Sigmoid colon (tissue), 4 donors: ENCODE measurements around the gene DNM2.

ENCODE experiments used
- EP300 ChIP-seq, 4 donors: sonication (generic); formaldehyde crosslinking; IDR thresholded peaks; one replicate each; pipeline ENCODE4 v1.6.1; 2017; ENCODE audit warnings: antibody characterized with exemption in 4 of 4
- POLR2A ChIP-seq, 2 donors: fragments of 450-650 bp; IDR thresholded peaks; one replicate each; pipeline ENCODE4 v1.6.1; 2016; ENCODE audit warnings: antibody characterized with exemption in 2 of 2, mild to moderate bottlenecking in 2 of 2, moderate library complexity in 2 of 2
- POLR2AphosphoS5 ChIP-seq, 4 donors: sonication (generic); formaldehyde crosslinking; IDR thresholded peaks; one replicate each; pipeline ENCODE4 v1.6.1; 2017; ENCODE audit warnings: antibody characterized with exemption in 4 of 4
- TF ChIP-seq, protein P1 (sequence below), 4 experiments: fragments of 450-650 bp in 3 of 4; fragments of 200-600 bp in 1 of 4; IDR thresholded peaks; one replicate each; pipeline ENCODE4 v1.5.1; 2016 to 2019; ENCODE audit warnings: antibody characterized with exemption in 4 of 4, mild to moderate bottlenecking in 3 of 4, moderate library complexity in 2 of 4

DNA sequence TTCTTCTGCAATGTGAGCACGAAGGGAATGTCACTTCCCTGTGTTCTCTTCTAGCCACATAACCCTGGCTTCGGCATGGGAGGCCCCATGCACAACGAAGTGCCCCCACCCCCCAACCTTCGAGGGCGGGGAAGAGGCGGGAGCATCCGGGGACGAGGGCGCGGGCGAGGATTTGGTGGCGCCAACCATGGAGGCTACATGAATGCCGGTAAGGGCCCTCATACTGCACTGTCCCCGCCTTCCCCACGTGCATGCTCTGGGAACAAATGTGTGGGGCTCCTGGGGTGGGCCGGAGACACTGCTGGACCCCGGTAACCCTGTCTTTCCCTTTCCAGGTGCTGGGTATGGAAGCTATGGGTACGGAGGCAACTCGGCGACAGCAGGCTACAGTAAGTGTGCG, 34.3 kb upstream of the DNM2 start:
- TF ChIP-seq, protein P1, sequence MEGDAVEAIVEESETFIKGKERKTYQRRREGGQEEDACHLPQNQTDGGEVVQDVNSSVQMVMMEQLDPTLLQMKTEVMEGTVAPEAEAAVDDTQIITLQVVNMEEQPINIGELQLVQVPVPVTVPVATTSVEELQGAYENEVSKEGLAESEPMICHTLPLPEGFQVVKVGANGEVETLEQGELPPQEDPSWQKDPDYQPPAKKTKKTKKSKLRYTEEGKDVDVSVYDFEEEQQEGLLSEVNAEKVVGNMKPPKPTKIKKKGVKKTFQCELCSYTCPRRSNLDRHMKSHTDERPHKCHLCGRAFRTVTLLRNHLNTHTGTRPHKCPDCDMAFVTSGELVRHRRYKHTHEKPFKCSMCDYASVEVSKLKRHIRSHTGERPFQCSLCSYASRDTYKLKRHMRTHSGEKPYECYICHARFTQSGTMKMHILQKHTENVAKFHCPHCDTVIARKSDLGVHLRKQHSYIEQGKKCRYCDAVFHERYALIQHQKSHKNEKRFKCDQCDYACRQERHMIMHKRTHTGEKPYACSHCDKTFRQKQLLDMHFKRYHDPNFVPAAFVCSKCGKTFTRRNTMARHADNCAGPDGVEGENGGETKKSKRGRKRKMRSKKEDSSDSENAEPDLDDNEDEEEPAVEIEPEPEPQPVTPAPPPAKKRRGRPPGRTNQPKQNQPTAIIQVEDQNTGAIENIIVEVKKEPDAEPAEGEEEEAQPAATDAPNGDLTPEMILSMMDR (IDR thresholded peaks at IDR 0.05): no peak
- no peak for TF ChIP-seq POLR2A (IDR thresholded peaks at IDR 0.05)
- no peak for TF ChIP-seq POLR2AphosphoS5 (IDR thresholded peaks at IDR 0.05)
- TF ChIP-seq EP300 (IDR thresholded peaks at IDR 0.05): no peak
